GM21717 (cell line): ENCODE results near the gene APOA4.

Experiments used
- ATAC-seq: cut with Tn5 transposase; IDR thresholded peaks from one replicate; pipeline ENCODE4 v1.9.1; 2021; ENCODE audit warnings: mild to moderate bottlenecking, moderate library complexity; ENCODE audit not compliant: unreplicated experiment

Gene APOA4

GRCh38 chr11:116823031-116823843 is at the start of gene APOA4:
Gene APOA4 (minus strand): TSS chr11:116823304. CDS start chr11:116823191, 113 bp downstream.
- ATAC-seq = no peak

DNA sequence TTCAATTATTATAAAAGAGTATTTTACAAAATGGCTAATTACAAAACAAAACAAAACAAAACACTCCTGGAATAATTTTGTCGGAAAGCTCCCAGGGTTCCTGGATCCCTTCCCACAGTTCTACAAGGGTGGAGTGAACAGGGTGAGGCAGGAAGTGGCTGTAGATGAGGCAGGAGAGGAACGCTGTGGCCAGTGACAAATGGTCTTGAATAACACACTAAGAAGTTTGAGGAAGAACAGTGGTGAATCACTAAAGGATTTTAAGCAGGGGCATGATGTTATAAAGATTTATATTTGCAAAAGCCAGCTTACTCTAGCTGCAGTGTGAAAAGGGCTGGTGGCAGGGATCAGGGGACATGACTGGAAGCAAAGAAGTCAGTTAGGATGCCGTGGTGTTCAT is 48.1 kb upstream of the APOA4 start:
- ATAC-seq = no peak

- no peak for ATAC-seq
Observed at GRCh38 chr11:116870054-116870453, 47.0 kb upstream of the APOA4 start.

- ATAC-seq = no peak
Observed at GRCh38 chr11:116869610-116870009, 46.5 kb upstream of the APOA4 start.

GRCh38 chr11:116868066-116868465 is 45.0 kb upstream of the APOA4 start:
- no peak for ATAC-seq

DNA sequence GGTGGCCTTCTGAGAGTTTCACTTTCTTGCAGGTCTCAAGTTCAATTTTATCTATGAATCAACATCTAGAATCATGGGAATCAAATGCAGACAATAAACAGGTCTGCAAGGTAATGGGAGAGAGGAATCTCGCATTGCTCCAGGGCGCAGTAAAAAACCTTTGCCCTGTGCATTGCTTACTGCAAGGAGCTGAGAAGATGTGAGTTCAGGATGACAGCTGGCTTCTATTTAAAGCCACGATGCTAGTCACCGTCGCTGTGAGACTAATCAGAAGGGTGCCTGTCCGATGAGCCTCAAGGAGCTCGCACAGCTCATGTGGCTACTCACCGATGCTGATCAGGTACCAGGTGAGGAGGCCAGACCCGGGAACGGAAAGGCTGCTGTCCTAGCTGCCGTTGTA is 44.5 kb upstream of the APOA4 start:
- no peak for ATAC-seq

DNA sequence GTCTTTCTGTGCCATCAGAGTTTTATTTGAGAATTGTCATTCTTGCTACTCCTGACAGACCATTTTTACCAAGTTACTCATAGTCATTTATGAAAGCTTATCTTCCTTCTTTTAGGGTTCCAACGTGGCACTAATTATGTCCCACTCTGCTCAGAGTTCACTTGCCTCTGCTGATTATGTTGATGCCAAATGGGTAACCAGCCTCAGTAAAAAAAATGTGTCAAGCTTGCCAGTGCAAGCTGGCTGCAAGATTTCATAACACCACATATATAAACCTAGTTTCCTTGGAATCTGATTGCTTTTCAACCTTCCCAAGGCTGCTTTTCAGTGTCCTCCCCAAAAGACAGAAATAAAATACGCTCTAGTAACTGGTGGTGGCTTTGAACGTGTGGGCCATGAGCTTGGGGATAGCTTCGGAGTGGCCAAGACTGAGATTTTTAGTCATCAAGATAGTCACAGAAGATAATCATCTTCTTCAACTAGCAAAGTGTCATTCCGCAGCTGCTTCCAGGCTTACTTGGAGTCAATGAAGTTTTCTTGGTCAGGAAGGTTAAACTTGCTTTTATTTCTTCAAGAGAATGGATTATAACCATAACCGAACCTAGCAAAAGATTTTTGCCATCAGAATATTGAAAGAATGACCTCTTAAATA is 43.8 kb upstream of the APOA4 start:
- ATAC-seq = no peak

DNA sequence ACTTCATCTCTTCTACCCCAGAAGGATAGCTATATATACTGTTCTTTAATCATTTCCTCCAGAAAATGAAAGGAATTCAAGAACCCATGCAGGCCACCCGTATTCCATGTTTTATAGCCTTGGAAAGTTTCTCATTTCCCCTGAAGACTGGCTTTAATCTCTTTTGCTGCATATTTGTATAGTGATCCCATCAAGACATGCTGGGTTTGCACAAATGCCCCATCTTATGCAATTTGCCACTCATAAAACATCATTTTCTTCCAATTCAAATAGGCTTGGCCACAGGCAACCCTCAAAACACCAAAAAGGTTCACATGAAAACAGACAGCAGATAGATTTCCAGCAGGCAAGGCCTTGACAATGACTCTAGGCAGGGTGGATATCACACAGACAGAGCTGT is 42.6 kb upstream of the APOA4 start:
- ATAC-seq = no peak

DNA sequence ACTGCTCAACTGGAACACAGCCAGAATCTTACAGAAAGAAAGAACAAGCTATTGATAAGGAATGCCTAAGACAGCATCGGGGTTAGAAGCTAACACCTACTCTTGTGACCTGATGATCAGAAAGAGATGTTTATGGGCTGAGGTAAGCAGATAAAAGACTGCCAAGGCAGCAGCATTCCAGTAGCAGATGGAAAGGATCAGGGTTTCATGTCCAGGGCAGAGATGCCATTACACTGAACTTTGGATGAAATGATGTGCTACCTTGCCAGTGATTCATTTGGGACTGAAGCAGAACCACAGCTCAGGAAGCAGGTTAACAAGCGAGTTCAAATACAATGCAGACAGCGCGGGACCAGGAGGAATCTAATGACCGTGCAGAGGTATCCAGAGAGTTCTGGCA is 41.4 kb upstream of the APOA4 start:
- ATAC-seq = no peak

GRCh38 chr11:116862951-116863350 is 39.8 kb upstream of the APOA4 start:
- ATAC-seq = no peak

DNA sequence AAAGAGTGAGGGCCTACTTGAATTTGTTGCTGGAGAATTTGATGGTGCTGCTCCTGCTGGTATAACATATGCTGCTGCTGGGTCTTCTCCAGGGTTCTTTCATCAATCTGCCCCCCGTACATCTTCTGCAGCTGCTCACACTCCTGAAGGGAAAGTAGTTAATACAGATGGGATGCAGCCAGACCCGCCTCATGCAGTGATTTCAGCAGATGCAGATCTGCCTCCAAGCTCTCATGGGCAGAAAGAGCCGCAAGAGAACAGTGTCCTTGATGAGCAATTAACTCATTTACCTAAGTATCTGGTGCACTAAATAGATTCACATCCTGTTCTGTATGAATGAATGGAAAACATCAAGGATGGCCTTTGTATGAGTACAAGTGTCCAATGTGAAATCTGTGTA is 39.1 kb upstream of the APOA4 start:
- no peak for ATAC-seq

- no peak for ATAC-seq
Observed at GRCh38 chr11:116861539-116861938, 38.4 kb upstream of the APOA4 start.

GRCh38 chr11:116860303-116860702 is 37.2 kb upstream of the APOA4 start:
- no peak for ATAC-seq

DNA sequence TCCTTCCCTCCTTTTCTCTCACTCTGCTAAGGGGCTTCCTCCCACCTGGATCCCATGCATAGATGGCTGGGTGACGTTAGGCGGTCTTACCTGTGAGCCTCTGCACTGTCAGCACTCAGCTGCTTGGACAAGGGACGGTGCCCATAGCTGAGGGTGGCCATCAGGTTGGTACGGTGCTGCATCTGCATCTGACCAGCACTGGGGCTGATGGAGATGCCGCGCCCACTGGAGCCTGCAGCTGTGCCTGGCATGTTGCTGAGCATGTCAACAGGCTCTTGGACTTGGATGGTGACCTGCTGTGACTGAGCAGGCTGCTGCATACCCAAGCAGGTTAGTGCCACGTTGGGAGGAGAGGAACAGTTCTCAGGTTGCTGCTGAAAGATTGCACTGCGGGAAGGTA is 36.1 kb upstream of the APOA4 start:
- ATAC-seq = no peak

DNA sequence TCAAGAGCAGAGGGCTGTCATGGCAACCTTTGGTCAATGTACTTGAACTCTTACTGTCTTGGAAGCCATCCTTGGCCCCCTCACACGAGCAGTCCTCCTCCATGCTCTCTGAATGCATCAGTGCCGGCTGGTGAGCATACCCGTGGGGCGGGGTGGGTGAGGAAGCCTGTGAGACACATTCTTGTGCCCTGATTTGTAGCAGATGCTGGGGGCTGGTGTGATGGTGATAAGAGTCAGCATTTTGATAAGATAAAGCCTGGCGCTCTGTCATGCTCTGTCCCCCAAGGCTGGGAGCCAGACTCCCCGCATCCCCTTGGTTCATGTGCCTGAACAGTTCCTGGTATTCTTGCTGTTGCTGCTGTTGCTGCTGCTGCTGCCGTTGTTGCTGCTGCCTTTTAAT is 34.8 kb upstream of the APOA4 start:
- ATAC-seq = no peak

DNA sequence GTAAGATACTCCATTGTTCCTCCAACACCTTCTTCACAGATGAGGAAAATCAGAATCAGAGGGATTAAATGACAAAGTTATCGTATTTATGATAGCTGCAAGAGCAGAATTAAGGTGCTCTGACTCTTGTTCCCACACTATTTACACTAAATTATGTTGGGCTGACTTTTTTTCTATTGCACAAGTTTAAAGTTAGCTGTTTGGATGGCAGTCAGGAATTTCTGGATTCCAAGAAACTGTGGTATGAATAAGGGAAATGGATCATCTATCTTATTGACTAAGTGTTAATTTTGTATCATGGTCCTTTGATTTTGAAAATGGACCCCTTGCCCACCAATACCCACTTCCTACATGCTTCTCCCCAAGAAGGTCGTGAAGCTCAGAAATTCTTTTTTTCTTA is 34.2 kb upstream of the APOA4 start:
- no peak for ATAC-seq

GRCh38 chr11:116856423-116856822 is 33.3 kb upstream of the APOA4 start:
- no peak for ATAC-seq

GRCh38 chr11:116855413-116855812 is 32.3 kb upstream of the APOA4 start:
- ATAC-seq = no peak

DNA sequence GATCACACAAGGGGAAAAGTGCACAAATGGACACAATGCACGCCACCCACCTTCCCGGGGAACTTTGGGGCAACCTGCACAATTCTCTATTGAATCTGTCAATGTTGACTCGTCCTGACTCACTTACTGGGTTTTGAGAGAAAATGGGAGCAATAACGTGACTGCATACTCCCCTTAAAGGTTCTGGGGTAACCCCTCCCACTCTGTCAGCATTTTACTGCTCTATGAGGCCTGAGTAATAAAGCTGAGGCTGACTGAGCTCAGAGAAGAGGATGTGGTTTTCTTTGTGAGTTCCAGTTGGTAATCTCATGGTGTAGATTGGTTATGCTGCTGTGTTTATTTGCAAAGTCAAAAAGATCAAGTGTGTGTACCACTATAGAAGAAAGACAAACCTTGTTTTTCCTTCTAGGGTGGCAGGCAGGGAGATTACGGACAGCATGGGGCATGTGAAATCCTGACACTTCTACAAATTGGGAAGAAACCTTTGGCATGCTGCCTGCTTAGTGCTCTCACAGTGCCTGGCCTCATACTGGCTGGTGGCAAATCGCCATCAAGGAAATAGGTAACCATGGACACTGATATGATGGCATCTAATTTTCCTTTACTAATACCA is 30.5 kb upstream of the APOA4 start:
- peak; percentile 91 for ATAC-seq

GRCh38 chr11:116852261-116853031 is 29.3 kb upstream of the APOA4 start:
- ATAC-seq = no peak

DNA sequence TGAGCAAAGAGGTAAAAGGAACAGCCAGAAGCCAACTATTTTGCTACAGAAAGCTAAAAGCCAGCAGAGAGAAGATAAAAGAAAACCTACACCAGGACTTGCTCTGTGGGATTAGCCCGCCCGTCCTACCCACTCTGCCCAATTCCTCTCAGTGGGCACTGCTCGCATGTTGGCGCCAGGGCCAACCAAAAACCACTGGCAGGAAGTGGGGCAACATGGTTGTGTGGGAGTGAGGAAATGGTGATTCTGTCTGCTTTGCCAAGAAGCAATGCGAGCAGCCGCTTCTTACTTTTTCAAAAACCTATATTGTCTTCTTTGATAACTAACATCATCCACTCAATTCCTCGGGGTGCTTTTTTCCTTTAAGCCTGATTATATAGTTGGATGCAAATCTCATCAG is 28.5 kb upstream of the APOA4 start:
- no peak for ATAC-seq
